K562 (cell line): ENCODE data around the gene PANX1. TPM values are rescaled to one million over a fixed set of nuclear protein-coding genes. Genes with fewer than 3 reads are reported as not detected.

Experiments used
- ATAC-seq: fragments of 200-7000 bp; cut with Tn5 transposase; 3 replicates; pipeline ENCODE4 v1.9.1; 2020; ENCODE audit warnings: moderate library complexity
- BruUV-seq: library from RNA; stranded (reverse); fragments of 400-500 nt; replicated peaks from 2 replicates; lab custom pipeline; 2021; lab: Mats Ljungman, UMichigan
- CTCF ChIA-PET: fragments of 300-600 bp; formaldehyde crosslinking; extraction: SDS; loops from one replicate; lab custom pipeline; 2021; ENCODE audit warnings: low intra/inter-chr PET ratio; lab: Yijun Ruan, JAX
- POLR2A ChIA-PET: fragments of 300-600, 350-650 bp; sonication (Branson Sonifier 250); formaldehyde crosslinking; extraction: SDS; loops from one replicate; lab custom pipeline; 2021; ENCODE audit warnings: antibody characterized with exemption, inconsistent platforms; lab: Yijun Ruan, JAX
- DNase-seq, 4 experiments: peaks; one replicate each; pipeline versions ENCODE4 v3.0.0 to v3.0.0-alpha.2; 2011 to 2018; ENCODE audit warnings: low spot score in 3 of 4, mixed read lengths in 3 of 4; ENCODE audit errors: extremely low read depth in 1 of 4
- FAIRE-seq: peaks from 2 replicates; lab custom pipeline; 2011; peaks lifted over from hg19 to GRCh38; lab: Jason Lieb, UNC
- H2AFZ ChIP-seq: 2 replicates; pipeline ENCODE4 v1.6.0; 2011; ENCODE audit warnings: low read depth, low read length, control low read depth, inconsistent platforms
- H3K27ac ChIP-seq: fragments of 200-600 bp; 3 replicates; pipeline ENCODE4 v1.8.0; 2011; ENCODE audit warnings: low read depth, mild to moderate bottlenecking, control low read depth, inconsistent platforms, low read length, moderate library complexity, mixed read lengths; ENCODE audit errors: extremely low read depth
- H3K27me3 ChIP-seq, 2 experiments: fragments of 300-600 bp in 1 of 2; 2 replicates in 1 of 2; 3 replicates in 1 of 2; pipeline versions ENCODE4 v1.6.0 to v1.8.0; 2011; ENCODE audit warnings: inconsistent platforms in 2 of 2, low read length in 2 of 2, mild to moderate bottlenecking in 1 of 2, mixed read lengths in 1 of 2, moderate library complexity in 1 of 2; ENCODE audit not compliant: control insufficient read depth in 2 of 2, insufficient read depth in 2 of 2
- H3K36me3 ChIP-seq: fragments of 300-600 bp; 3 replicates; pipeline ENCODE4 v1.8.0; 2011; ENCODE audit warnings: mild to moderate bottlenecking, low read length, inconsistent platforms; ENCODE audit not compliant: control insufficient read depth, insufficient read depth
- H3K4me1 ChIP-seq, 2 experiments: fragments of 200-600 bp in 1 of 2; replicated peaks in 1 of 2; 2 replicates in 1 of 2; 3 replicates in 1 of 2; pipeline versions ENCODE4 v1.5.1 to v1.8.0; 2011; ENCODE audit warnings: inconsistent platforms in 2 of 2, low read length in 2 of 2, mild to moderate bottlenecking in 1 of 2, mixed read lengths in 1 of 2, moderate library complexity in 1 of 2; ENCODE audit not compliant: control insufficient read depth in 2 of 2, insufficient read depth in 2 of 2
- H3K4me2 ChIP-seq: 2 replicates; pipeline ENCODE4 v1.6.1; 2011; ENCODE audit warnings: low read length, control low read depth, inconsistent platforms, mixed read lengths; ENCODE audit not compliant: insufficient read depth
- H3K4me3 ChIP-seq: fragments of 200-600 bp; sonication (generic), shearing (Covaris generic); 2 replicates; pipeline ENCODE4 v1.5.1; 2016; ENCODE audit warnings: control low read depth, inconsistent platforms
- H3K79me2 ChIP-seq: fragments of 200-600 bp; 3 replicates; pipeline ENCODE4 v1.8.0; 2011; ENCODE audit warnings: low read length, inconsistent platforms; ENCODE audit not compliant: control insufficient read depth, insufficient read depth
- H3K9ac ChIP-seq, 2 experiments: 2 replicates each; pipeline versions ENCODE4 v1.6.0 to v1.6.1; 2011; ENCODE audit warnings: low read depth in 2 of 2, low read length in 2 of 2, control low read depth in 1 of 2, inconsistent platforms in 1 of 2, mild to moderate bottlenecking in 1 of 2, mixed read lengths in 1 of 2; ENCODE audit not compliant: insufficient read depth in 1 of 2
- H3K9me1 ChIP-seq: one replicate; pipeline ENCODE4 v1.6.0; 2011; ENCODE audit warnings: inconsistent platforms, mild to moderate bottlenecking, low read length, moderate library complexity; ENCODE audit not compliant: control insufficient read depth, insufficient read depth
- H3K9me3 ChIP-seq: replicated peaks from 2 replicates; pipeline ENCODE4 v1.5.1; 2011; ENCODE audit warnings: low read depth, low read length, inconsistent platforms; ENCODE audit not compliant: control insufficient read depth, insufficient read depth
- H4K20me1 ChIP-seq: replicated peaks from 2 replicates; pipeline ENCODE4 v1.6.1; 2011; ENCODE audit warnings: low read length, inconsistent platforms, mixed read lengths; ENCODE audit not compliant: control insufficient read depth, insufficient read depth
- GABPB1 ChIP-seq: sonication (generic); formaldehyde crosslinking; IDR thresholded peaks from 2 replicates; pipeline ENCODE4 v1.8.0; 2022; ENCODE audit warnings: mild to moderate bottlenecking, missing genetic modification reagents
- MEIS2 ChIP-seq: fragments of 450-650 bp; IDR thresholded peaks from 2 replicates; pipeline ENCODE4 v1.6.1; 2014; ENCODE audit warnings: mild to moderate bottlenecking; ENCODE audit not compliant: partially characterized antibody
- PBX2 ChIP-seq, 2 experiments: IDR thresholded peaks in 1 of 2; conservative IDR thresholded peaks in 1 of 2; 2 replicates each; pipeline ENCODE4 v1.6.1; 2016; ENCODE audit warnings: low read depth in 2 of 2, mild to moderate bottlenecking in 1 of 2, missing compliant biosample characterization in 1 of 2, missing genetic modification characterization in 1 of 2, moderate library complexity in 1 of 2
- PKNOX1 ChIP-seq: fragments of 450-650 bp; IDR thresholded peaks from 2 replicates; pipeline ENCODE4 v1.6.1; 2016
- SPI1 ChIP-seq: IDR thresholded peaks from 2 replicates; pipeline ENCODE4 v1.6.1; 2011; ENCODE audit warnings: low read depth, low read length, control low read depth, borderline replicate concordance
- ZNF239 ChIP-seq: fragments of 250-450 bp; sonication (Bioruptor Pico); IDR thresholded peaks from 2 replicates; pipeline ENCODE4 v1.4.0; 2020; ENCODE audit warnings: mild to moderate bottlenecking
- ZNF316 ChIP-seq: fragments of 450-650 bp; IDR thresholded peaks from 2 replicates; pipeline ENCODE4 v1.6.1; 2016
- in situ Hi-C: fragments of 300-500 bp; cut with MboI; formaldehyde crosslinking; loops from 4 replicates; pipeline ENCODE4 v1.15.0; 2018; ENCODE audit warnings: inconsistent platforms, mixed read lengths
- intact Hi-C: fragments of 100-400 bp; cut with micrococcal nuclease; formaldehyde crosslinking; loops from 2 replicates; pipeline ENCODE4 v1.14.2; 2022
- polyA plus RNA-seq, 8 experiments: library from polyadenylated mRNA; depleted of rRNA in 4 of 8; stranded (reverse) in 5 of 8; unstranded in 3 of 8; fragments of >200 nt; fragmentation: Nextera tagmentation in 2 of 8; fragmentation: Illumina TruSeq in 1 of 8; extraction: Ambion mirVana in 2 of 8; extraction: Trizol in 1 of 8; gene quantifications; 2 replicates each; pipeline versions ENCODE4 v1.2.1 to v1.2.3, GENCODE V29; 2011 to 2014; ENCODE audit warnings: inconsistent platforms in 1 of 8, missing spikeins in 1 of 8
- total RNA-seq, 7 experiments: library from RNA; depleted of rRNA in 6 of 7; stranded (reverse); fragments of >200 nt in 6 of 7; fragmentation: Illumina TruSeq in 2 of 7; extraction: Trizol in 2 of 7; gene quantifications; 2 replicates each; pipeline versions ENCODE4 v1.2.1 to v1.2.3, GENCODE V29; 2011 to 2021; ENCODE audit warnings: low replicate concordance in 1 of 7

The PANX1 gene
- total and polyA plus RNA-seq, 9 of the 15 experiments (the other 6 are each of a cell fraction or from before 2014, with no cell fraction given), result 1.9 to 14.8 (median 10.1) TPM

- BruUV-seq, result no TSS peak
- DNase-seq, result no peak
- H3K4me1 ChIP-seq, result peaks cover 26 to 40% of the 10 kb centered on the region in 2 experiments
- CTCF ChIA-PET, result no interaction called here
- FAIRE-seq, result no peak
- peak; percentile 82 for TF ChIP-seq MEIS2
- TF ChIP-seq GABPB1 (CRISPR knock-in tag), result no peak
- TF ChIP-seq PBX2 (CRISPR knock-in tag; IDR thresholded peaks at IDR 0.05; ENCODE audit: low read depth), result no peak
- TF ChIP-seq PBX2 (tag; conservative IDR thresholded peaks at IDR 0.05; ENCODE audit: low read depth), result peak; percentile 31
- no peak for TF ChIP-seq ZNF239 (CRISPR knock-in tag)
- peak; percentile 62; the same call in 1 of the 2 replicates for TF ChIP-seq SPI1
- peak; percentile 55; the same call in 1 of the 2 replicates for TF ChIP-seq PKNOX1
- TF ChIP-seq ZNF316, result no peak
- TF ChIP-seq, all 486 proteins: peak for 4
- H3K4me3 ChIP-seq, result no peak overlapping the region
- peaks cover 37% of the 10 kb centered on the region for H3K79me2 ChIP-seq
- H3K4me2 ChIP-seq, result peak overlapping the region; percentile 97
- intact Hi-C loops (no loop called here), in situ Hi-C loops (no loop called here)
- H3K36me3 ChIP-seq, result no peaks in the 10 kb centered on the region; the same call in 2 of the 3 replicates
- H3K27ac ChIP-seq, result no peak overlapping the region
- no peak for ATAC-seq
- H3K9ac ChIP-seq, result peak overlapping the region in 1 of 2 experiments; percentile 76; a peak in 1 of 4 replicates
- POLR2A ChIA-PET, result interaction anchor here (1.0 kb wide), 1 partner anchor 12 kb away, joined by 4 read pairs; no protein-coding TSS in a partner anchor
- no peaks in the 10 kb centered on the region for H3K9me1 ChIP-seq
- H4K20me1 ChIP-seq, result peaks cover 16% of the 10 kb centered on the region
- H3K27me3 ChIP-seq, result no peaks in the 10 kb centered on the region
- no peak overlapping the region for H2AFZ ChIP-seq
- H3K9me3 ChIP-seq, result peaks cover 4% of the 10 kb centered on the region; the same call in 1 of the 2 replicates
These were observed 1.0 kb upstream of the PANX1 start for GRCh38 chr11:94127638-94128037.
